Gastrocnemius medialis (tissue), 4 donors: ENCODE results near the gene TAS2R41.

Experiments used
- CTCF ChIP-seq, 5 experiments: fragments of 450-650 bp in 3 of 5; fragments of 200-600 bp in 2 of 5; sonication (generic) in 2 of 5; IDR thresholded peaks in 4 of 5; conservative IDR thresholded peaks in 1 of 5; 1 replicate in 4 of 5; 2 replicates in 1 of 5; pipeline ENCODE4 v1.5.1; 2016 to 2019; ENCODE audit warnings: antibody characterized with exemption in 5 of 5, mild to moderate bottlenecking in 3 of 5, moderate library complexity in 3 of 5
- POLR2A ChIP-seq, 2 donors: fragments of 450-650 bp; IDR thresholded peaks; one replicate each; pipeline ENCODE4 v1.6.1; 2017; ENCODE audit warnings: antibody characterized with exemption in 2 of 2, mild to moderate bottlenecking in 2 of 2, moderate library complexity in 2 of 2

- TF ChIP-seq POLR2A (IDR thresholded peaks at IDR 0.05) (no peak), CTCF (IDR thresholded peaks at IDR 0.05 in 4 of 5, conservative IDR thresholded peaks at IDR 0.05 in 1 of 5) (no peak)
Measured at GRCh38 chr7:143458263-143458662, 19.4 kb upstream of the TAS2R41 start.
